HEK293 (cell line): Measurements from ENCODE around the gene GPR17.
A peak's percentile ranks its signal among the peaks of the same experiment; 100 is the strongest.

ENCODE experiments used
- CTCF ChIA-PET: fragments of 350-600 bp; formaldehyde crosslinking; extraction: SDS; loops from one replicate; lab custom pipeline; 2021; ENCODE audit warnings: antibody characterized with exemption; lab: Yijun Ruan, JAX
- POLR2A ChIA-PET: fragments of 300-600 bp; formaldehyde crosslinking; extraction: SDS; loops from one replicate; lab custom pipeline; 2020; ENCODE audit warnings: antibody characterized with exemption, inconsistent platforms; lab: Yijun Ruan, JAX
- H3K27ac ChIP-seq: fragments of 200-500 bp; sonication (Bioruptor generic); 2 replicates; pipeline ENCODE4 v1.5.1; 2014; ENCODE audit warnings: low read depth, low read length, control low read depth, inconsistent platforms; ENCODE audit errors: extremely low read depth
- H3K36me3 ChIP-seq, 2 experiments: fragments of 200-500 bp in 1 of 2; sonication (Bioruptor generic) in 1 of 2; 1 replicate in 1 of 2; 2 replicates in 1 of 2; pipeline ENCODE4 v1.5.1; 2014 to 2017; ENCODE audit warnings: inconsistent platforms in 2 of 2, low read length in 2 of 2; ENCODE audit not compliant: control insufficient read depth in 2 of 2, insufficient read depth in 1 of 2
- H3K4me1 ChIP-seq: fragments of 200-500 bp; sonication (Bioruptor generic); 2 replicates; pipeline ENCODE4 v1.5.1; 2014; ENCODE audit warnings: mild to moderate bottlenecking, low read length, inconsistent platforms; ENCODE audit not compliant: control insufficient read depth, insufficient read depth
- H3K4me3 ChIP-seq: 2 replicates; pipeline ENCODE4 v1.5.1; 2011; ENCODE audit warnings: low read depth, mild to moderate bottlenecking, control low read depth, low read length, moderate library complexity
- H3K9me3 ChIP-seq: fragments of 200-500 bp; sonication (Bioruptor generic); 2 replicates; pipeline ENCODE4 v1.5.1; 2014; ENCODE audit warnings: low read depth, low read length, inconsistent platforms; ENCODE audit not compliant: control insufficient read depth, insufficient read depth
- AEBP2 ChIP-seq: fragments of 450-650 bp; formaldehyde crosslinking; IDR thresholded peaks from 2 replicates; pipeline ENCODE4 v1.5.1; 2016; ENCODE audit warnings: missing biosample characterization, missing genetic modification characterization, borderline replicate concordance
- KLF10 ChIP-seq: fragments of 450-650 bp; IDR thresholded peaks from 2 replicates; pipeline ENCODE4 v1.5.1; 2018; ENCODE audit warnings: missing biosample characterization, mild to moderate bottlenecking, missing genetic modification characterization
- KLF9 ChIP-seq: fragments of 450-650 bp; formaldehyde crosslinking; IDR thresholded peaks from 2 replicates; pipeline ENCODE4 v1.5.1; 2016; ENCODE audit warnings: missing biosample characterization, missing genetic modification characterization, low read depth
- REPIN1 ChIP-seq: fragments of 450-650 bp; formaldehyde crosslinking; IDR thresholded peaks from 2 replicates; pipeline ENCODE4 v1.5.1; 2017; ENCODE audit warnings: missing biosample characterization, missing genetic modification characterization, low read depth
- SCRT1 ChIP-seq: fragments of 450-650 bp; formaldehyde crosslinking; IDR thresholded peaks from 2 replicates; pipeline ENCODE4 v1.5.1; 2016; ENCODE audit warnings: missing biosample characterization, missing genetic modification characterization, borderline replicate concordance
- ZFP3 ChIP-seq: fragments of 450-650 bp; formaldehyde crosslinking; IDR thresholded peaks from 2 replicates; pipeline ENCODE4 v1.5.1; 2016; ENCODE audit warnings: low read depth, missing biosample characterization, missing genetic modification characterization
- ZNF114 ChIP-seq: fragments of 450-650 bp; formaldehyde crosslinking; IDR thresholded peaks from 2 replicates; pipeline ENCODE4 v1.5.0; 2017; ENCODE audit warnings: missing biosample characterization, missing genetic modification characterization
- ZNF140 ChIP-seq: fragments of 450-650 bp; formaldehyde crosslinking; IDR thresholded peaks from 2 replicates; pipeline ENCODE4 v1.5.1; 2016; ENCODE audit warnings: missing biosample characterization, missing genetic modification characterization
- ZNF146 ChIP-seq: fragments of 450-650 bp; formaldehyde crosslinking; IDR thresholded peaks from 2 replicates; pipeline ENCODE4 v1.5.1; 2016; ENCODE audit warnings: missing biosample characterization, missing genetic modification characterization
- ZNF169 ChIP-seq: fragments of 450-650 bp; formaldehyde crosslinking; IDR thresholded peaks from 2 replicates; pipeline ENCODE4 v1.5.1; 2016; ENCODE audit warnings: missing biosample characterization, missing genetic modification characterization
- ZNF202 ChIP-seq: fragments of 450-650 bp; formaldehyde crosslinking; IDR thresholded peaks from 2 replicates; pipeline ENCODE4 v1.5.1; 2016; ENCODE audit warnings: missing biosample characterization, missing genetic modification characterization, borderline replicate concordance
- ZNF211 ChIP-seq: fragments of 450-650 bp; formaldehyde crosslinking; IDR thresholded peaks from 2 replicates; pipeline ENCODE4 v1.5.1; 2016; ENCODE audit warnings: low read depth, missing biosample characterization, missing genetic modification characterization
- ZNF324 ChIP-seq: fragments of 450-650 bp; formaldehyde crosslinking; IDR thresholded peaks from 2 replicates; pipeline ENCODE4 v1.5.1; 2016; ENCODE audit warnings: missing biosample characterization, missing genetic modification characterization
- ZNF394 ChIP-seq: fragments of 450-650 bp; formaldehyde crosslinking; IDR thresholded peaks from 2 replicates; pipeline ENCODE4 v1.5.1; 2016; ENCODE audit warnings: missing biosample characterization, missing genetic modification characterization, mild to moderate bottlenecking, moderate library complexity, borderline replicate concordance
- ZNF530 ChIP-seq: fragments of 450-650 bp; formaldehyde crosslinking; IDR thresholded peaks from 2 replicates; pipeline ENCODE4 v1.5.1; 2016; ENCODE audit warnings: low read depth, missing biosample characterization, missing genetic modification characterization
- ZNF558 ChIP-seq: fragments of 450-650 bp; formaldehyde crosslinking; IDR thresholded peaks from 2 replicates; pipeline ENCODE4 v1.5.1; 2016; ENCODE audit warnings: missing biosample characterization, missing genetic modification characterization
- ZSCAN18 ChIP-seq: fragments of 450-650 bp; formaldehyde crosslinking; IDR thresholded peaks from 2 replicates; pipeline ENCODE4 v1.5.1; 2016; ENCODE audit warnings: missing biosample characterization, missing genetic modification characterization
- TF ChIP-seq, protein P1 (sequence below): fragments of 450-650 bp; formaldehyde crosslinking; IDR thresholded peaks from 2 replicates; pipeline ENCODE4 v1.5.1; 2016; ENCODE audit warnings: missing biosample characterization, missing genetic modification characterization
- TF ChIP-seq, protein P2 (sequence below): fragments of 450-650 bp; formaldehyde crosslinking; IDR thresholded peaks from 2 replicates; pipeline ENCODE4 v1.5.1; 2016; ENCODE audit warnings: missing biosample characterization, missing genetic modification characterization, low read depth
- TF ChIP-seq, protein P3 (sequence below): fragments of 450-650 bp; formaldehyde crosslinking; IDR thresholded peaks from 2 replicates; pipeline ENCODE4 v1.5.1; 2017; ENCODE audit warnings: missing biosample characterization, missing genetic modification characterization

Gene GPR17

GRCh38 chr2:127670055-127670956 lies 24.4 kb downstream of the GPR17 start:
- ChIA-PET CTCF (interaction anchor here (1.0 kb wide), 1 partner anchor 31 kb away, joined by 5 read pairs; no protein-coding TSS in a partner anchor), POLR2A (no interaction called here)
- peak; percentile 90 for TF ChIP-seq ZNF146
- TF ChIP-seq ZNF202 (tag by site-specific recombination) = no peak
- no peak for TF ChIP-seq ZNF114 (tag by site-specific recombination)
- TF ChIP-seq ZFP3 (tag by site-specific recombination) = no peak
- Histone ChIP-seq H3K36me3 (no peaks in the 10 kb centered on the region), H3K4me3 (no peak overlapping the region), H3K4me1 (no peaks in the 10 kb centered on the region), H3K27ac (no peak overlapping the region), H3K9me3 (no peaks in the 10 kb centered on the region)

- H3K36me3 ChIP-seq = no peaks in the 10 kb centered on the region
- H3K9me3 ChIP-seq = no peaks in the 10 kb centered on the region
- TF ChIP-seq, protein P1, sequence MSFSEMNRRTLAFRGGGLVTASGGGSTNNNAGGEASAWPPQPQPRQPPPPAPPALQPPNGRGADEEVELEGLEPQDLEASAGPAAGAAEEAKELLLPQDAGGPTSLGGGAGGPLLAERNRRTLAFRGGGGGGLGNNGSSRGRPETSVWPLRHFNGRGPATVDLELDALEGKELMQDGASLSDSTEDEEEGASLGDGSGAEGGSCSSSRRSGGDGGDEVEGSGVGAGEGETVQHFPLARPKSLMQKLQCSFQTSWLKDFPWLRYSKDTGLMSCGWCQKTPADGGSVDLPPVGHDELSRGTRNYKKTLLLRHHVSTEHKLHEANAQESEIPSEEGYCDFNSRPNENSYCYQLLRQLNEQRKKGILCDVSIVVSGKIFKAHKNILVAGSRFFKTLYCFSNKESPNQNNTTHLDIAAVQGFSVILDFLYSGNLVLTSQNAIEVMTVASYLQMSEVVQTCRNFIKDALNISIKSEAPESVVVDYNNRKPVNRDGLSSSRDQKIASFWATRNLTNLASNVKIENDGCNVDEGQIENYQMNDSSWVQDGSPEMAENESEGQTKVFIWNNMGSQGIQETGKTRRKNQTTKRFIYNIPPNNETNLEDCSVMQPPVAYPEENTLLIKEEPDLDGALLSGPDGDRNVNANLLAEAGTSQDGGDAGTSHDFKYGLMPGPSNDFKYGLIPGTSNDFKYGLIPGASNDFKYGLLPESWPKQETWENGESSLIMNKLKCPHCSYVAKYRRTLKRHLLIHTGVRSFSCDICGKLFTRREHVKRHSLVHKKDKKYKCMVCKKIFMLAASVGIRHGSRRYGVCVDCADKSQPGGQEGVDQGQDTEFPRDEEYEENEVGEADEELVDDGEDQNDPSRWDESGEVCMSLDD (tag by site-specific recombination) = no peak
- TF ChIP-seq ZNF530 (tag by site-specific recombination) (no peak), ZNF394 (tag by site-specific recombination) (no peak), SCRT1 (no peak), ZNF324 (tag by site-specific recombination) (no peak), ZNF211 (no peak), AEBP2 (no peak), ZSCAN18 (tag by site-specific recombination) (no peak), KLF10 (tag by site-specific recombination) (no peak), ZNF558 (tag by site-specific recombination) (no peak), ZNF140 (no peak), REPIN1 (tag by site-specific recombination) (no peak), KLF9 (tag by site-specific recombination) (no peak), ZNF169 (no peak)
- TF ChIP-seq, protein P2, sequence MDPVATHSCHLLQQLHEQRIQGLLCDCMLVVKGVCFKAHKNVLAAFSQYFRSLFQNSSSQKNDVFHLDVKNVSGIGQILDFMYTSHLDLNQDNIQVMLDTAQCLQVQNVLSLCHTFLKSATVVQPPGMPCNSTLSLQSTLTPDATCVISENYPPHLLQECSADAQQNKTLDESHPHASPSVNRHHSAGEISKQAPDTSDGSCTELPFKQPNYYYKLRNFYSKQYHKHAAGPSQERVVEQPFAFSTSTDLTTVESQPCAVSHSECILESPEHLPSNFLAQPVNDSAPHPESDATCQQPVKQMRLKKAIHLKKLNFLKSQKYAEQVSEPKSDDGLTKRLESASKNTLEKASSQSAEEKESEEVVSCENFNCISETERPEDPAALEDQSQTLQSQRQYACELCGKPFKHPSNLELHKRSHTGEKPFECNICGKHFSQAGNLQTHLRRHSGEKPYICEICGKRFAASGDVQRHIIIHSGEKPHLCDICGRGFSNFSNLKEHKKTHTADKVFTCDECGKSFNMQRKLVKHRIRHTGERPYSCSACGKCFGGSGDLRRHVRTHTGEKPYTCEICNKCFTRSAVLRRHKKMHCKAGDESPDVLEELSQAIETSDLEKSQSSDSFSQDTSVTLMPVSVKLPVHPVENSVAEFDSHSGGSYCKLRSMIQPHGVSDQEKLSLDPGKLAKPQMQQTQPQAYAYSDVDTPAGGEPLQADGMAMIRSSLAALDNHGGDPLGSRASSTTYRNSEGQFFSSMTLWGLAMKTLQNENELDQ (tag by site-specific recombination) = no peak
- TF ChIP-seq, protein P3, sequence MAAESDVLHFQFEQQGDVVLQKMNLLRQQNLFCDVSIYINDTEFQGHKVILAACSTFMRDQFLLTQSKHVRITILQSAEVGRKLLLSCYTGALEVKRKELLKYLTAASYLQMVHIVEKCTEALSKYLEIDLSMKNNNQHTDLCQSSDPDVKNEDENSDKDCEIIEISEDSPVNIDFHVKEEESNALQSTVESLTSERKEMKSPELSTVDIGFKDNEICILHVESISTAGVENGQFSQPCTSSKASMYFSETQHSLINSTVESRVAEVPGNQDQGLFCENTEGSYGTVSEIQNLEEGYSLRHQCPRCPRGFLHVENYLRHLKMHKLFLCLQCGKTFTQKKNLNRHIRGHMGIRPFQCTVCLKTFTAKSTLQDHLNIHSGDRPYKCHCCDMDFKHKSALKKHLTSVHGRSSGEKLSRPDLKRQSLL (tag by site-specific recombination) = no peak
- ChIA-PET CTCF (no interaction called here), POLR2A (no interaction called here)
- no peak overlapping the region for H3K27ac ChIP-seq
- H3K4me1 ChIP-seq = no peaks in the 10 kb centered on the region
- no peak overlapping the region for H3K4me3 ChIP-seq
Measured at GRCh38 chr2:127670957-127671290, 25.0 kb downstream of the GPR17 start.
